IMR-90 (cell line): Measurements from ENCODE around the gene MYO3B. TPM values are rescaled to one million over a fixed set of nuclear protein-coding genes. Genes with fewer than 3 reads are reported as not detected.

Experiments
- ATAC-seq: fragments of 200-7000 bp; cut with Tn5 transposase; 2 replicates; pipeline ENCODE4 v1.9.1; 2020; ENCODE audit warnings: low read depth, mild to moderate bottlenecking, moderate library complexity
- BruUV-seq: library from RNA; stranded (reverse); fragments of 400-500 nt; replicated peaks from 2 replicates; lab custom pipeline; 2021; lab: Mats Ljungman, UMichigan
- CTCF ChIA-PET: fragments of 300-600 bp; formaldehyde crosslinking; extraction: SDS; loops from one replicate; lab custom pipeline; 2021; ENCODE audit warnings: antibody characterized with exemption; lab: Yijun Ruan, JAX
- POLR2A ChIA-PET: fragments of 300-600 bp; sonication (Branson Sonifier 250); formaldehyde crosslinking; loops from one replicate; lab custom pipeline; 2022; ENCODE audit warnings: antibody characterized with exemption; ENCODE audit not compliant: unreplicated experiment; lab: Charles Lee
- DNase-seq: peaks from one replicate; pipeline ENCODE4 v3.0.0; 2013
- H2AFZ ChIP-seq: replicated peaks from 2 replicates; pipeline ENCODE3; 2013; ENCODE audit warnings: low read length, mild to moderate bottlenecking; ENCODE audit not compliant: poor library complexity
- H2AK5ac ChIP-seq: 2 replicates; pipeline ENCODE4 v1.6.1; 2013; ENCODE audit warnings: low read depth, low read length, inconsistent platforms
- H2AK9ac ChIP-seq: replicated peaks from 2 replicates; pipeline ENCODE3; 2013; ENCODE audit warnings: mild to moderate bottlenecking, low read depth, low read length, moderate library complexity; ENCODE audit not compliant: poor library complexity
- H2BK120ac ChIP-seq: 2 replicates; pipeline ENCODE4 v1.6.1; 2013; ENCODE audit warnings: low read depth, low read length, inconsistent platforms
- H2BK15ac ChIP-seq: 3 replicates; pipeline ENCODE4 v1.6.1; 2013; ENCODE audit warnings: low read depth, low read length, inconsistent platforms
- H2BK20ac ChIP-seq: 2 replicates; pipeline ENCODE4 v1.6.1; 2013; ENCODE audit warnings: low read depth, mild to moderate bottlenecking, inconsistent platforms, low read length, moderate library complexity
- H2BK5ac ChIP-seq: 2 replicates; pipeline ENCODE4 v1.6.1; 2013; ENCODE audit warnings: mild to moderate bottlenecking, low read depth, low read length, inconsistent platforms; ENCODE audit not compliant: poor library complexity, severe bottlenecking
- H3K14ac ChIP-seq: replicated peaks from 2 replicates; pipeline ENCODE4 v1.6.1; 2013; ENCODE audit warnings: low read depth, low read length, inconsistent platforms
- H3K18ac ChIP-seq: 2 replicates; pipeline ENCODE4 v1.6.1; 2013; ENCODE audit warnings: low read depth, low read length, control low read depth
- H3K23ac ChIP-seq: 2 replicates; pipeline ENCODE4 v1.6.1; 2013; ENCODE audit warnings: low read depth, low read length, inconsistent platforms
- H3K27ac ChIP-seq: 2 replicates; pipeline ENCODE4 v1.5.1; 2013; ENCODE audit warnings: mild to moderate bottlenecking, control low read depth, low read length; ENCODE audit not compliant: insufficient read depth
- H3K27me3 ChIP-seq: 2 replicates; pipeline ENCODE4 v1.6.1; 2013; ENCODE audit warnings: low read length; ENCODE audit not compliant: control insufficient read depth, insufficient read depth
- H3K36me3 ChIP-seq: 2 replicates; pipeline ENCODE4 v1.6.1; 2013; ENCODE audit warnings: low read length, mixed read lengths; ENCODE audit not compliant: control insufficient read depth, insufficient read depth
- H3K4ac ChIP-seq: 2 replicates; pipeline ENCODE4 v1.6.1; 2013; ENCODE audit warnings: low read depth, low read length, inconsistent platforms
- H3K4me1 ChIP-seq: 2 replicates; pipeline ENCODE4 v1.6.1; 2013; ENCODE audit warnings: low read length, mixed read lengths; ENCODE audit not compliant: control insufficient read depth, insufficient read depth
- H3K4me2 ChIP-seq: 2 replicates; pipeline ENCODE4 v1.6.1; 2013; ENCODE audit warnings: low read depth, mild to moderate bottlenecking, control low read depth, low read length, moderate library complexity
- H3K4me3 ChIP-seq: 2 replicates; pipeline ENCODE4 v1.5.1; 2013; ENCODE audit warnings: low read depth, mild to moderate bottlenecking, control low read depth, low read length, moderate library complexity; ENCODE audit not compliant: insufficient read depth
- H3K56ac ChIP-seq: 2 replicates; pipeline ENCODE4 v1.6.1; 2013; ENCODE audit warnings: low read length, inconsistent platforms; ENCODE audit not compliant: insufficient read depth; ENCODE audit errors: extremely low read depth
- H3K79me1 ChIP-seq, 2 experiments: 2 replicates each; pipeline ENCODE4 v1.6.1; 2013; ENCODE audit warnings: low read length in 2 of 2, inconsistent platforms in 1 of 2, low read depth in 1 of 2
- H3K9ac ChIP-seq: 2 replicates; pipeline ENCODE4 v1.6.1; 2013; ENCODE audit warnings: low read depth, low read length, control low read depth
- H3K9me1 ChIP-seq: 2 replicates; pipeline ENCODE4 v1.6.1; 2013; ENCODE audit warnings: low read length, inconsistent platforms; ENCODE audit not compliant: insufficient read depth
- H3K9me3 ChIP-seq: 2 replicates; pipeline ENCODE4 v1.6.1; 2013; ENCODE audit warnings: low read length; ENCODE audit not compliant: control insufficient read depth, insufficient read depth
- H4K20me1 ChIP-seq: 2 replicates; pipeline ENCODE4 v1.6.1; 2013; ENCODE audit warnings: low read length, inconsistent platforms; ENCODE audit not compliant: insufficient read depth
- H4K5ac ChIP-seq: 2 replicates; pipeline ENCODE4 v1.6.1; 2013; ENCODE audit warnings: mild to moderate bottlenecking, low read depth, low read length, control low read depth
- H4K8ac ChIP-seq, 2 experiments: 2 replicates each; pipeline ENCODE4 v1.6.1; 2013; ENCODE audit warnings: low read depth in 2 of 2, low read length in 2 of 2, control low read depth in 1 of 2, inconsistent platforms in 1 of 2
- H4K91ac ChIP-seq: 2 replicates; pipeline ENCODE4 v1.6.1; 2013; ENCODE audit warnings: low read depth, low read length, inconsistent platforms; ENCODE audit not compliant: insufficient read depth
- BHLHE40 ChIP-seq: fragments of 150-350 bp; IDR thresholded peaks from 2 replicates; pipeline ENCODE4 v1.6.1; 2016; ENCODE audit warnings: mild to moderate bottlenecking, low read depth, low read length
- CEBPB ChIP-seq: IDR thresholded peaks from 2 replicates; pipeline ENCODE4 v1.6.1; 2012; ENCODE audit warnings: low read depth, low read length, improper control_type of control experiment
- CHD1 ChIP-seq: IDR thresholded peaks from 2 replicates; pipeline ENCODE4 v1.6.1; 2012; ENCODE audit warnings: low read depth, low read length, improper control_type of control experiment
- CTCF ChIP-seq: conservative IDR thresholded peaks from 2 replicates; pipeline ENCODE4 v1.5.1; 2012; ENCODE audit warnings: mild to moderate bottlenecking, low read depth, low read length, improper control_type of control experiment
- FOS ChIP-seq: fragments of 150-350 bp; IDR thresholded peaks from 2 replicates; pipeline ENCODE4 v1.6.1; 2016; ENCODE audit warnings: low read depth, low read length
- MAFK ChIP-seq: IDR thresholded peaks from 2 replicates; pipeline ENCODE4 v1.6.1; 2012; ENCODE audit warnings: low read depth, low read length, improper control_type of control experiment
- MAZ ChIP-seq: IDR thresholded peaks from 2 replicates; pipeline ENCODE4 v1.6.1; 2012; ENCODE audit warnings: low read depth, mild to moderate bottlenecking, low read length, improper control_type of control experiment, moderate library complexity, borderline replicate concordance
- MXI1 ChIP-seq: IDR thresholded peaks from 2 replicates; pipeline ENCODE4 v1.6.1; 2012; ENCODE audit warnings: low read depth, mild to moderate bottlenecking, low read length, moderate library complexity, borderline replicate concordance
- NFE2L2 ChIP-seq: fragments of 150-350 bp; IDR thresholded peaks from 2 replicates; pipeline ENCODE4 v1.6.1; 2016; ENCODE audit warnings: low read depth, mild to moderate bottlenecking, low read length
- POLR2A ChIP-seq: IDR thresholded peaks from 2 replicates; pipeline ENCODE4 v1.6.1; 2012; ENCODE audit warnings: mild to moderate bottlenecking, low read depth, low read length
- RAD21 ChIP-seq: IDR thresholded peaks from 2 replicates; pipeline ENCODE4 v1.6.1; 2012; ENCODE audit warnings: low read length, improper control_type of control experiment
- RCOR1 ChIP-seq: IDR thresholded peaks from 2 replicates; pipeline ENCODE4 v1.6.1; 2012; ENCODE audit warnings: mild to moderate bottlenecking, low read length, improper control_type of control experiment; ENCODE audit not compliant: insufficient replicate concordance
- RFX5 ChIP-seq: IDR thresholded peaks from 2 replicates; pipeline ENCODE4 v1.8.0; 2012; ENCODE audit warnings: low read depth, mild to moderate bottlenecking, low read length, moderate library complexity
- SMC3 ChIP-seq: fragments of 150-350 bp; IDR thresholded peaks from 2 replicates; pipeline ENCODE4 v1.6.1; 2016; ENCODE audit warnings: low read depth, mild to moderate bottlenecking, antibody characterized with exemption, low read length, moderate library complexity
- USF2 ChIP-seq: fragments of 150-350 bp; IDR thresholded peaks from 2 replicates; pipeline ENCODE4 v1.6.1; 2017; ENCODE audit warnings: mild to moderate bottlenecking, antibody characterized with exemption, low read length, low read depth
- WGBS, 2 experiments: methylation state at CpG; one replicate each; pipeline versions ENCODE4 v1.1.5 to v1.1.7; 2013; ENCODE audit warnings: missing lambda C conversion rate in 2 of 2; ENCODE audit not compliant: insufficient read length in 1 of 2; ENCODE audit errors: extremely low coverage in 2 of 2; 5-methylcytosine and 5-hydroxymethylcytosine counted together
- dilution Hi-C: fragments of 300-500 bp; cut with HindIII; formaldehyde crosslinking; loops from one replicate; pipeline ENCODE4 v1.14.3; 2018; ENCODE audit warnings: low sequenced_read_pairs; ENCODE audit not compliant: unreplicated experiment
- in situ Hi-C: fragments of 300-500 bp; cut with MboI; formaldehyde crosslinking; loops from 3 replicates; pipeline ENCODE4 v1.14.3; 2019; ENCODE audit warnings: low sequenced_read_pairs, inconsistent platforms, mixed read lengths
- intact Hi-C: fragments of 100-400 bp; cut with micrococcal nuclease; formaldehyde crosslinking; loops from 2 replicates; pipeline ENCODE4 v1.10.0; 2022
- polyA plus RNA-seq, 3 experiments: library from polyadenylated mRNA; depleted of rRNA; stranded (reverse); fragments of >200 nt; gene quantifications; 2 replicates each; pipeline ENCODE4 v1.2.3, GENCODE V29; 2012; ENCODE audit warnings: low replicate concordance in 1 of 3
- total RNA-seq: library from RNA; depleted of rRNA; stranded (reverse); fragments of >200 nt; gene quantifications from 2 replicates; pipeline ENCODE4 v1.2.3, GENCODE V29; 2012

The MYO3B gene
- total and polyA plus RNA-seq, 2 of the 4 experiments (the other 2 are of a cell fraction), result 0.02 TPM; not detected in 1

GRCh38 chr2:170436077-170436943 lies 258.4 kb downstream of the MYO3B start (continued):
- no peak for TF ChIP-seq RCOR1

- no peak for ATAC-seq
- Histone ChIP-seq H3K56ac (no peak overlapping the region), H3K27ac (no peak overlapping the region), H2AFZ (no peak overlapping the region), H3K4me2 (no peak overlapping the region), H2AK5ac (no peak overlapping the region), H3K9ac (no peak overlapping the region), H3K9me3 (no peaks in the 10 kb centered on the region), H4K5ac (no peak overlapping the region), H3K79me1 (no peaks in the 10 kb centered on the region), H2BK5ac (no peak overlapping the region), H3K23ac (no peak overlapping the region), H3K9me1 (no peaks in the 10 kb centered on the region), H3K4ac (no peak overlapping the region), H3K14ac (no peak overlapping the region), H4K8ac (no peak overlapping the region), H2BK15ac (no peak overlapping the region), H3K27me3 (no peaks in the 10 kb centered on the region), H3K4me3 (no peak overlapping the region), H3K36me3 (no peaks in the 10 kb centered on the region), H3K4me1 (no peaks in the 10 kb centered on the region), H3K18ac (no peak overlapping the region), H4K91ac (no peak overlapping the region), H2BK120ac (no peak overlapping the region), H4K20me1 (no peaks in the 10 kb centered on the region), H2BK20ac (no peak overlapping the region), H2AK9ac (no peak overlapping the region)
- POLR2A ChIA-PET, result no interaction called here
- no peak for DNase-seq
- CTCF ChIA-PET, result interaction anchor here (0.6 kb wide), 1 partner anchor 366 kb away, joined by 3 read pairs; no protein-coding TSS in a partner anchor
- in situ Hi-C loops, result no loop called here
- BruUV-seq, result no TSS peak
- WGBS, 2 experiments, result 20% methylated on average over 2 of the region's 3 CpGs; no CpG with 5 or more reads in 1 of the 2 experiments
- intact Hi-C loops, result no loop called here
- dilution Hi-C loops, result no loop called here
- TF ChIP-seq MXI1 (no peak), BHLHE40 (no peak), CHD1 (no peak), NFE2L2 (no peak), FOS (no peak), RCOR1 (no peak), RAD21 (no peak), MAFK (no peak), CTCF (no peak), RFX5 (no peak), USF2 (no peak), CEBPB (no peak), SMC3 (no peak), POLR2A (no peak), MAZ (no peak)
Observed at GRCh38 chr2:170446078-170446477, 268.1 kb downstream of the MYO3B start.
